H1 (cell line): ENCODE measurements around the gene BCAS3. TPM values are rescaled to one million over a fixed set of nuclear protein-coding genes. Genes with fewer than 3 reads are reported as not detected.

Source experiments
- BACH1 ChIP-seq: IDR thresholded peaks from 2 replicates; pipeline ENCODE4 v1.6.1; 2012; ENCODE audit warnings: low read length, improper control_type of control experiment
- CBX8 ChIP-seq: fragments of 300-800, 300-1000 bp; sonication (generic); IDR thresholded peaks from 2 replicates; pipeline ENCODE4 v1.7.1; 2016; ENCODE audit warnings: low read depth, low read length, borderline replicate concordance
- KDM4A ChIP-seq: IDR thresholded peaks from one replicate; pipeline ENCODE4 v1.7.1; 2012; ENCODE audit warnings: low read depth, mild to moderate bottlenecking, moderate library complexity, low read length, inconsistent platforms; ENCODE audit not compliant: severe bottlenecking
- RNF2 ChIP-seq: fragments of 200-900, 300-1000 bp; sonication (generic); IDR thresholded peaks from 2 replicates; pipeline ENCODE4 v1.7.1; 2016; ENCODE audit warnings: borderline replicate concordance, low read depth, mild to moderate bottlenecking, antibody characterized with exemption, low read length; ENCODE audit not compliant: poor library complexity, severe bottlenecking; ENCODE audit errors: missing control alignments
- polyA plus RNA-seq, 7 experiments: library from polyadenylated mRNA; depleted of rRNA in 3 of 7; stranded (reverse) in 5 of 7; unstranded in 2 of 7; fragments of >200 nt in 5 of 7; fragments of 200-250 nt in 2 of 7; gene quantifications; 1 replicate in 5 of 7; 2 replicates in 1 of 7; 4 replicates in 1 of 7; pipeline versions ENCODE4 v1.2.1 to v1.2.3, GENCODE V29; 2011 to 2013; ENCODE audit warnings: missing spikeins in 2 of 7, mixed read lengths in 2 of 7
- total RNA-seq: library from RNA; stranded (reverse); fragmentation: NEBNext Ultra II Directional; extraction: Animal tissue kit (Norgen Biotek cat#: 25700); gene quantifications from 2 replicates; pipeline ENCODE4 v1.2.1, GENCODE V29; 2021

Gene BCAS3
- total and polyA plus RNA-seq, 2 of the 8 experiments (the other 6 are each of a cell fraction or from before 2014, with no cell fraction given), result 9.9 to 13.3 TPM

DNA sequence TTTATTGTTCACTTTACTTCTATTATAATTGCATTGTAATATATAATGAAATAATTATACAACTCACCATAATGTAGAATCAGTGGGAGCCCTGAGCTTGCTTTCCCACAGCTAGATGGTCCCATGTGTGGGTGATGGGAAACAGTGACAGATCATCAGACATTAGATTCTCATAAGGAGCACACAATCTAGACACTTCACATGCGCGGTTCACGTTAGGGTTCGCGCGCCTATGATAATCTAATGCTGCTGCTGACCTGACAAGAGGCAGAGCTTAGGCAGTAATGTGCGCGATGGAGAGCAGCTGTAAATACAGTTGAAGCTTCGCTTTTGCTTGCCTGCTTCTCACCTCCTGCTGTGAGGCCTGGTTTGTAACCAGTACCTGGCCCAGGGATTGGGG, 40.2 kb downstream of the BCAS3 start (continued):
- no peak for TF ChIP-seq KDM4A
- no peak for TF ChIP-seq BACH1
- no peak for TF ChIP-seq CBX8
- no peak for TF ChIP-seq RNF2
